ENCODE data around the gene STAT2.
"Not testable (repeated sequence)": the region's sequence is repeated elsewhere in the genome, so short reads cannot be mapped to it uniquely, and the experiment has no call there.

The STAT2 gene

GRCh38 chr12:56359851-56360767, at the start of gene STAT2:
TSS of gene STAT2 (minus strand) at chr12:56360107. CDS start at chr12:56356571, 3,536 bp downstream.
- Histone ChIP-seq H3K27ac (ENCODE audit: low read depth, low read length) (peak within 1 kb of the TSS; percentile 74), H3K36me3 (ENCODE audit: control insufficient read depth in 1 of 2, insufficient read depth in 2 of 2, low read length in 2 of 2) (peaks cover 11 to 15% of the 10 kb centered on the region in 2 donors), H3K27me3 (ENCODE audit: control insufficient read depth in 1 of 2, insufficient read depth in 2 of 2, low read length in 2 of 2) (no peaks in the 10 kb centered on the region), H3K4me1 (ENCODE audit: control insufficient read depth in 1 of 2, insufficient read depth in 2 of 2, low read length in 2 of 2) (peaks cover 16 to 22% of the 10 kb centered on the region in 2 donors), H3K9ac (ENCODE audit: low read depth in 1 of 2, low read length in 2 of 2) (peak within 1 kb of the TSS; percentile 67 to 94), H3K4me3 (ENCODE audit: low read depth in 1 of 2, low read length in 2 of 2) (peak within 1 kb of the TSS; percentile 83 to 91), H3K9me3 (ENCODE audit: control insufficient read depth in 1 of 2, low read length in 2 of 2) (no peaks in the 10 kb centered on the region)

- H3K4me1 ChIP-seq (ENCODE audit: control insufficient read depth in 1 of 2, insufficient read depth in 2 of 2, low read length in 2 of 2), result no peaks in the 10 kb centered on the region
Observed at GRCh38 chr12:56408799-56409417, 49.0 kb upstream of the STAT2 start.

GRCh38 chr12:56404227-56404626, 44.3 kb upstream of the STAT2 start:
- H3K36me3 ChIP-seq (ENCODE audit: control insufficient read depth in 1 of 2, insufficient read depth in 2 of 2, low read length in 2 of 2), result not testable (repeated sequence)

More at GRCh38 chr12:56408799-56409417, 49.0 kb upstream of the STAT2 start:
- Histone ChIP-seq H3K9ac (ENCODE audit: low read depth in 1 of 2, low read length in 2 of 2) (no peak overlapping the region), H3K27me3 (ENCODE audit: control insufficient read depth in 1 of 2, insufficient read depth in 2 of 2, low read length in 2 of 2) (no peaks in the 10 kb centered on the region), H3K27ac (ENCODE audit: low read depth, low read length) (no peak overlapping the region), H3K4me3 (ENCODE audit: low read depth in 1 of 2, low read length in 2 of 2) (no peak overlapping the region), H3K9me3 (ENCODE audit: control insufficient read depth in 1 of 2, low read length in 2 of 2) (no peaks in the 10 kb centered on the region), H3K36me3 (ENCODE audit: control insufficient read depth in 1 of 2, insufficient read depth in 2 of 2, low read length in 2 of 2) (no peaks in the 10 kb centered on the region)

GRCh38 chr12:56401612-56402011, 41.7 kb upstream of the STAT2 start:
- H3K9me3 ChIP-seq (ENCODE audit: control insufficient read depth in 1 of 2, low read length in 2 of 2), result not testable (repeated sequence)

More at GRCh38 chr12:56404227-56404626, 44.3 kb upstream of the STAT2 start:
- not testable (repeated sequence) for H3K9ac ChIP-seq (ENCODE audit: low read depth in 1 of 2, low read length in 2 of 2); H3K9me3 ChIP-seq (ENCODE audit: control insufficient read depth in 1 of 2, low read length in 2 of 2); H3K4me3 ChIP-seq (ENCODE audit: low read depth in 1 of 2, low read length in 2 of 2); H3K4me1 ChIP-seq (ENCODE audit: control insufficient read depth in 1 of 2, insufficient read depth in 2 of 2, low read length in 2 of 2); H3K27me3 ChIP-seq (ENCODE audit: control insufficient read depth in 1 of 2, insufficient read depth in 2 of 2, low read length in 2 of 2); H3K27ac ChIP-seq (ENCODE audit: low read depth, low read length)

GRCh38 chr12:56401125-56401524, 41.2 kb upstream of the STAT2 start:
- H3K9me3 ChIP-seq (ENCODE audit: control insufficient read depth in 1 of 2, low read length in 2 of 2); H3K9ac ChIP-seq (ENCODE audit: low read depth in 1 of 2, low read length in 2 of 2); H3K27me3 ChIP-seq (ENCODE audit: control insufficient read depth in 1 of 2, insufficient read depth in 2 of 2, low read length in 2 of 2); H3K4me3 ChIP-seq (ENCODE audit: low read depth in 1 of 2, low read length in 2 of 2); H3K27ac ChIP-seq (ENCODE audit: low read depth, low read length); H3K4me1 ChIP-seq (ENCODE audit: control insufficient read depth in 1 of 2, insufficient read depth in 2 of 2, low read length in 2 of 2); H3K36me3 ChIP-seq (ENCODE audit: control insufficient read depth in 1 of 2, insufficient read depth in 2 of 2, low read length in 2 of 2): not testable (repeated sequence)

More at GRCh38 chr12:56401612-56402011, 41.7 kb upstream of the STAT2 start:
- not testable (repeated sequence) for H3K27ac ChIP-seq (ENCODE audit: low read depth, low read length); H3K9ac ChIP-seq (ENCODE audit: low read depth in 1 of 2, low read length in 2 of 2); H3K27me3 ChIP-seq (ENCODE audit: control insufficient read depth in 1 of 2, insufficient read depth in 2 of 2, low read length in 2 of 2); H3K4me1 ChIP-seq (ENCODE audit: control insufficient read depth in 1 of 2, insufficient read depth in 2 of 2, low read length in 2 of 2); H3K4me3 ChIP-seq (ENCODE audit: low read depth in 1 of 2, low read length in 2 of 2); H3K36me3 ChIP-seq (ENCODE audit: control insufficient read depth in 1 of 2, insufficient read depth in 2 of 2, low read length in 2 of 2)

GRCh38 chr12:56399466-56399865, 39.6 kb upstream of the STAT2 start:
- H3K27ac ChIP-seq (ENCODE audit: low read depth, low read length); H3K4me1 ChIP-seq (ENCODE audit: control insufficient read depth in 1 of 2, insufficient read depth in 2 of 2, low read length in 2 of 2); H3K36me3 ChIP-seq (ENCODE audit: control insufficient read depth in 1 of 2, insufficient read depth in 2 of 2, low read length in 2 of 2); H3K27me3 ChIP-seq (ENCODE audit: control insufficient read depth in 1 of 2, insufficient read depth in 2 of 2, low read length in 2 of 2); H3K9ac ChIP-seq (ENCODE audit: low read depth in 1 of 2, low read length in 2 of 2); H3K4me3 ChIP-seq (ENCODE audit: low read depth in 1 of 2, low read length in 2 of 2); H3K9me3 ChIP-seq (ENCODE audit: control insufficient read depth in 1 of 2, low read length in 2 of 2): not testable (repeated sequence)

GRCh38 chr12:56398324-56398723, 38.4 kb upstream of the STAT2 start:
- Histone ChIP-seq H3K9me3 (ENCODE audit: control insufficient read depth in 1 of 2, low read length in 2 of 2) (no peaks in the 10 kb centered on the region), H3K4me3 (ENCODE audit: low read depth in 1 of 2, low read length in 2 of 2) (no peak overlapping the region), H3K27ac (ENCODE audit: low read depth, low read length) (no peak overlapping the region), H3K4me1 (ENCODE audit: control insufficient read depth in 1 of 2, insufficient read depth in 2 of 2, low read length in 2 of 2) (no peaks in the 10 kb centered on the region), H3K9ac (ENCODE audit: low read depth in 1 of 2, low read length in 2 of 2) (no peak overlapping the region), H3K36me3 (ENCODE audit: control insufficient read depth in 1 of 2, insufficient read depth in 2 of 2, low read length in 2 of 2) (no peaks in the 10 kb centered on the region), H3K27me3 (ENCODE audit: control insufficient read depth in 1 of 2, insufficient read depth in 2 of 2, low read length in 2 of 2) (no peaks in the 10 kb centered on the region)

GRCh38 chr12:56392331-56392730, 32.4 kb upstream of the STAT2 start:
- Histone ChIP-seq H3K36me3 (ENCODE audit: control insufficient read depth in 1 of 2, insufficient read depth in 2 of 2, low read length in 2 of 2) (no peaks in the 10 kb centered on the region), H3K4me1 (ENCODE audit: control insufficient read depth in 1 of 2, insufficient read depth in 2 of 2, low read length in 2 of 2) (peaks cover 4 to 5% of the 10 kb centered on the region in 2 donors), H3K9me3 (ENCODE audit: control insufficient read depth in 1 of 2, low read length in 2 of 2) (no peaks in the 10 kb centered on the region), H3K27ac (ENCODE audit: low read depth, low read length) (no peak overlapping the region), H3K27me3 (ENCODE audit: control insufficient read depth in 1 of 2, insufficient read depth in 2 of 2, low read length in 2 of 2) (no peaks in the 10 kb centered on the region), H3K9ac (ENCODE audit: low read depth in 1 of 2, low read length in 2 of 2) (no peak overlapping the region), H3K4me3 (ENCODE audit: low read depth in 1 of 2, low read length in 2 of 2) (no peak overlapping the region)

- H3K4me3 ChIP-seq (ENCODE audit: low read depth in 1 of 2, low read length in 2 of 2), result no peak overlapping the region
- H3K36me3 ChIP-seq (ENCODE audit: control insufficient read depth in 1 of 2, insufficient read depth in 2 of 2, low read length in 2 of 2), result no peaks in the 10 kb centered on the region
- no peaks in the 10 kb centered on the region for H3K9me3 ChIP-seq (ENCODE audit: control insufficient read depth in 1 of 2, low read length in 2 of 2)
- H3K4me1 ChIP-seq (ENCODE audit: control insufficient read depth in 1 of 2, insufficient read depth in 2 of 2, low read length in 2 of 2), result peaks cover 4 to 5% of the 10 kb centered on the region in 2 donors
- H3K9ac ChIP-seq (ENCODE audit: low read depth in 1 of 2, low read length in 2 of 2), result no peak overlapping the region
- no peak overlapping the region for H3K27ac ChIP-seq (ENCODE audit: low read depth, low read length)
- H3K27me3 ChIP-seq (ENCODE audit: control insufficient read depth in 1 of 2, insufficient read depth in 2 of 2, low read length in 2 of 2), result no peaks in the 10 kb centered on the region
Observed at GRCh38 chr12:56391721-56392120, 31.8 kb upstream of the STAT2 start.

- Histone ChIP-seq H3K36me3 (ENCODE audit: control insufficient read depth in 1 of 2, insufficient read depth in 2 of 2, low read length in 2 of 2) (no peaks in the 10 kb centered on the region), H3K9ac (ENCODE audit: low read depth in 1 of 2, low read length in 2 of 2) (no peak overlapping the region), H3K4me3 (ENCODE audit: low read depth in 1 of 2, low read length in 2 of 2) (no peak overlapping the region), H3K27me3 (ENCODE audit: control insufficient read depth in 1 of 2, insufficient read depth in 2 of 2, low read length in 2 of 2) (no peaks in the 10 kb centered on the region), H3K9me3 (ENCODE audit: control insufficient read depth in 1 of 2, low read length in 2 of 2) (no peaks in the 10 kb centered on the region), H3K27ac (ENCODE audit: low read depth, low read length) (no peak overlapping the region), H3K4me1 (ENCODE audit: control insufficient read depth in 1 of 2, insufficient read depth in 2 of 2, low read length in 2 of 2) (peaks cover 4 to 5% of the 10 kb centered on the region in 2 donors)
Observed at GRCh38 chr12:56389412-56389811, 29.5 kb upstream of the STAT2 start.

Measured in duodenal mucosa (tissue), 2 donors.